WTC11 (cell line): ENCODE data around the gene ANO4. TPM values are rescaled to one million over a fixed set of nuclear protein-coding genes. Genes with fewer than 3 reads are reported as not detected.

Source experiments
- ATAC-seq: fragments of 200-7000 bp; cut with Tn5 transposase; 2 replicates; pipeline ENCODE4 v1.10.0; 2021; ENCODE audit warnings: mild to moderate bottlenecking, moderate library complexity
- CTCF ChIA-PET: fragments of 300-600 bp; sonication (Branson Sonifier 250); formaldehyde crosslinking; loops from one replicate; lab custom pipeline; 2021; ENCODE audit warnings: antibody characterized with exemption; lab: Charles Lee
- POLR2A ChIA-PET: fragments of 350-600 bp; sonication (Branson Sonifier 250); formaldehyde crosslinking; loops from one replicate; lab custom pipeline; 2021; ENCODE audit warnings: antibody characterized with exemption; lab: Charles Lee
- DNase-seq: peaks from one replicate; pipeline ENCODE4 v3.0.0; 2021; ENCODE audit warnings: low spot score
- H3K27ac Mint-ChIP-seq: 2 replicates; pipeline ENCODE4 v1.8.0; 2021; ENCODE audit warnings: mixed read lengths
- H3K27me3 Mint-ChIP-seq: 2 replicates; pipeline ENCODE4 v1.8.0; 2021; ENCODE audit warnings: low read depth, mild to moderate bottlenecking, moderate library complexity, mixed read lengths
- H3K36me3 Mint-ChIP-seq: 2 replicates; pipeline ENCODE4 v1.8.0; 2021; ENCODE audit warnings: mixed read lengths
- H3K4me1 Mint-ChIP-seq: 2 replicates; pipeline ENCODE4 v1.8.0; 2022; ENCODE audit warnings: mixed read lengths
- H3K4me3 Mint-ChIP-seq: 2 replicates; pipeline ENCODE4 v1.8.0; 2021; ENCODE audit warnings: mild to moderate bottlenecking, moderate library complexity, mixed read lengths
- H3K9me3 Mint-ChIP-seq: 2 replicates; pipeline ENCODE4 v1.8.0; 2021; ENCODE audit warnings: mixed read lengths
- ATF1 ChIP-seq: sonication (generic); formaldehyde crosslinking; IDR thresholded peaks from 2 replicates; pipeline ENCODE4 v1.8.1; 2023; ENCODE audit warnings: mild to moderate bottlenecking, moderate library complexity, missing genetic modification reagents
- CBFB ChIP-seq: sonication (generic); formaldehyde crosslinking; IDR thresholded peaks from 2 replicates; pipeline ENCODE4 v1.8.1; 2022; ENCODE audit warnings: mild to moderate bottlenecking, low read depth, missing genetic modification reagents
- E2F4 ChIP-seq: sonication (generic); formaldehyde crosslinking; IDR thresholded peaks from 2 replicates; pipeline ENCODE4 v1.8.1; 2022; ENCODE audit warnings: low read depth, mild to moderate bottlenecking, moderate library complexity, missing genetic modification reagents, borderline replicate concordance
- E2F5 ChIP-seq: sonication (generic); formaldehyde crosslinking; IDR thresholded peaks from 2 replicates; pipeline ENCODE4 v1.8.1; 2022; ENCODE audit warnings: mild to moderate bottlenecking, moderate library complexity, missing genetic modification reagents
- EMX1 ChIP-seq: fragments of 250-450 bp; sonication (Bioruptor Pico); IDR thresholded peaks from 2 replicates; pipeline ENCODE4 v1.8.0; 2021; ENCODE audit warnings: mild to moderate bottlenecking
- ERG ChIP-seq: fragments of 250-450 bp; sonication (Bioruptor Pico); IDR thresholded peaks from 2 replicates; pipeline ENCODE4 v1.8.0; 2021; ENCODE audit warnings: mild to moderate bottlenecking
- FOXP4 ChIP-seq: sonication (generic); formaldehyde crosslinking; IDR thresholded peaks from 2 replicates; pipeline ENCODE4 v1.8.0; 2022; ENCODE audit warnings: mild to moderate bottlenecking, missing genetic modification reagents
- GTF2I ChIP-seq: fragments of 250-450 bp; sonication (Bioruptor Pico); conservative IDR thresholded peaks from 2 replicates; pipeline ENCODE4 v1.4.0; 2021; ENCODE audit warnings: mild to moderate bottlenecking
- IRF1 ChIP-seq: sonication (generic); formaldehyde crosslinking; IDR thresholded peaks from 2 replicates; pipeline ENCODE4 v1.8.0; 2023; ENCODE audit warnings: missing genetic modification reagents
- IRF2 ChIP-seq: sonication (generic); formaldehyde crosslinking; IDR thresholded peaks from 2 replicates; pipeline ENCODE4 v1.8.0; 2022; ENCODE audit warnings: low read depth, missing genetic modification reagents, borderline replicate concordance
- NFE2L1 ChIP-seq: sonication (generic); formaldehyde crosslinking; IDR thresholded peaks from 2 replicates; pipeline ENCODE4 v1.8.1; 2023; ENCODE audit warnings: missing genetic modification reagents
- NFYB ChIP-seq: sonication (generic); formaldehyde crosslinking; conservative IDR thresholded peaks from 2 replicates; pipeline ENCODE4 v1.8.0; 2022; ENCODE audit warnings: low read depth, missing genetic modification reagents
- NR2C2 ChIP-seq: sonication (generic); formaldehyde crosslinking; IDR thresholded peaks from 2 replicates; pipeline ENCODE4 v1.8.0; 2022; ENCODE audit warnings: mild to moderate bottlenecking, missing genetic modification reagents
- RELA ChIP-seq: sonication (generic); formaldehyde crosslinking; IDR thresholded peaks from 2 replicates; pipeline ENCODE4 v1.8.1; 2022; ENCODE audit warnings: missing genetic modification reagents, mild to moderate bottlenecking, borderline replicate concordance
- RORB ChIP-seq: fragments of 250-450 bp; sonication (Bioruptor Pico); IDR thresholded peaks from 2 replicates; pipeline ENCODE4 v1.9.0; 2021; ENCODE audit warnings: mild to moderate bottlenecking
- SP1 ChIP-seq: sonication (generic); formaldehyde crosslinking; conservative IDR thresholded peaks from 2 replicates; pipeline ENCODE4 v1.8.1; 2022; ENCODE audit warnings: missing genetic modification reagents
- USF2 ChIP-seq: sonication (generic); formaldehyde crosslinking; IDR thresholded peaks from 2 replicates; pipeline ENCODE4 v1.8.1; 2023; ENCODE audit warnings: mild to moderate bottlenecking, missing genetic modification reagents, moderate library complexity
- ZBTB43 ChIP-seq: sonication (generic); formaldehyde crosslinking; IDR thresholded peaks from 2 replicates; pipeline ENCODE4 v1.8.1; 2023; ENCODE audit warnings: mild to moderate bottlenecking, missing genetic modification reagents
- ZNF232 ChIP-seq: sonication (generic); formaldehyde crosslinking; IDR thresholded peaks from 2 replicates; pipeline ENCODE4 v1.8.0; 2022; ENCODE audit warnings: mild to moderate bottlenecking, missing genetic modification reagents
- ZNF512 ChIP-seq: sonication (generic); formaldehyde crosslinking; IDR thresholded peaks from 2 replicates; pipeline ENCODE4 v1.8.1; 2022; ENCODE audit warnings: missing genetic modification reagents, borderline replicate concordance
- total RNA-seq: library from RNA; stranded (reverse); gene quantifications from 3 replicates; pipeline ENCODE4 v1.2.3, GENCODE V29; 2021

Gene ANO4
- total RNA-seq, 1 experiment from 2014 or later: 2.6 TPM

- TF ChIP-seq ZBTB43 (CRISPR knock-in tag) (no peak), IRF1 (CRISPR knock-in tag) (no peak), E2F4 (CRISPR knock-in tag) (no peak), USF2 (CRISPR knock-in tag) (no peak), NFE2L1 (CRISPR knock-in tag) (no peak), E2F5 (CRISPR knock-in tag) (no peak), CBFB (CRISPR knock-in tag) (no peak), EMX1 (CRISPR knock-in tag) (no peak)
Observed at GRCh38 chr12:101038289-101038871, 243.8 kb downstream of the ANO4 start (continued).

- no peak overlapping the region for H3K4me3 Mint-ChIP-seq
- DNase-seq: no peak
- TF ChIP-seq ATF1 (CRISPR knock-in tag): no peak
- TF ChIP-seq FOXP4: no peak
- TF ChIP-seq IRF2: no peak
- no peak for TF ChIP-seq ZNF512 (CRISPR knock-in tag)
- no peak for TF ChIP-seq RELA
- H3K27ac Mint-ChIP-seq: no peak overlapping the region
- ChIA-PET POLR2A (no interaction called here), CTCF (no interaction called here)
- ATAC-seq: no peak
- no peaks in the 10 kb centered on the region for H3K4me1 Mint-ChIP-seq
- H3K36me3 Mint-ChIP-seq: no peaks in the 10 kb centered on the region
- no peaks in the 10 kb centered on the region for H3K9me3 Mint-ChIP-seq
- H3K27me3 Mint-ChIP-seq: no peaks in the 10 kb centered on the region
Observed at GRCh38 chr12:101039848-101040531, 245.4 kb downstream of the ANO4 start.

- ATAC-seq (no peak), DNase-seq (no peak)
- no peaks in the 10 kb centered on the region for H3K4me1 Mint-ChIP-seq
- CTCF ChIA-PET: no interaction called here
- no peaks in the 10 kb centered on the region for H3K27me3 Mint-ChIP-seq
- no peaks in the 10 kb centered on the region for H3K36me3 Mint-ChIP-seq
- H3K27ac Mint-ChIP-seq: no peak overlapping the region
- no peak overlapping the region for H3K4me3 Mint-ChIP-seq
- POLR2A ChIA-PET: no interaction called here
- H3K9me3 Mint-ChIP-seq: no peaks in the 10 kb centered on the region
- TF ChIP-seq ZBTB43 (CRISPR knock-in tag) (no peak), ERG (no peak), IRF1 (CRISPR knock-in tag) (no peak), NR2C2 (CRISPR knock-in tag) (no peak), RORB (CRISPR knock-in tag) (no peak), NFYB (CRISPR knock-in tag) (no peak), SP1 (CRISPR knock-in tag) (no peak), GTF2I (CRISPR knock-in tag) (no peak), ZNF232 (CRISPR knock-in tag) (no peak)
Observed at GRCh38 chr12:101040936-101041335, 246.4 kb downstream of the ANO4 start.
